Dermis blood vessel endothelial cell (primary cell): ENCODE results near the gene RMND1. TPM values are rescaled to one million over a fixed set of nuclear protein-coding genes. Genes with fewer than 3 reads are reported as not detected.
"Not testable (repeated sequence)": the region's sequence is repeated elsewhere in the genome, so short reads cannot be mapped to it uniquely, and the experiment has no call there.

Source experiments
- DNase-seq: peaks from one replicate; pipeline ENCODE4 v3.0.0; 2010
- total RNA-seq: library from RNA; depleted of rRNA; stranded (reverse); fragments of >200 nt; gene quantifications from 2 replicates; pipeline ENCODE4 v1.2.3, GENCODE V29; 2014

RMND1 gene
- total RNA-seq, 1 donor from 2014 or later: 32.2 TPM

- peak; percentile 51 for DNase-seq
These were observed 963 bp upstream of the RMND1 start for GRCh38 chr6:151452750-151453427.

- no peak for DNase-seq
These were observed 443 bp downstream of the RMND1 start for GRCh38 chr6:151451417-151451949.

- not testable (repeated sequence) for DNase-seq
These were observed 998 bp downstream of the RMND1 start for GRCh38 chr6:151450928-151451327.

GRCh38 chr6:151448623-151449022, 3.3 kb downstream of the RMND1 start:
- DNase-seq: no peak

GRCh38 chr6:151447237-151447636, 4.7 kb downstream of the RMND1 start:
- no peak for DNase-seq

- peak; percentile 66 for DNase-seq
These were observed 6.4 kb downstream of the RMND1 start for GRCh38 chr6:151445482-151445881.

- DNase-seq: no peak
These were observed 7.9 kb downstream of the RMND1 start for GRCh38 chr6:151443911-151444621.

- no peak for DNase-seq
These were observed 8.5 kb downstream of the RMND1 start for GRCh38 chr6:151443454-151443853.

GRCh38 chr6:151442371-151442770, 9.6 kb downstream of the RMND1 start:
- no peak for DNase-seq

GRCh38 chr6:151441390-151442166, 10.3 kb downstream of the RMND1 start:
- no peak for DNase-seq

GRCh38 chr6:151440930-151441329, 11.0 kb downstream of the RMND1 start:
- DNase-seq: peak; percentile 52

- no peak for DNase-seq
These were observed 11.4 kb downstream of the RMND1 start for GRCh38 chr6:151440498-151440897.

- no peak for DNase-seq
These were observed 14.5 kb downstream of the RMND1 start for GRCh38 chr6:151437401-151437800.

GRCh38 chr6:151436802-151437201, 15.1 kb downstream of the RMND1 start:
- peak; percentile 31 for DNase-seq

GRCh38 chr6:151436300-151436699, 15.6 kb downstream of the RMND1 start:
- DNase-seq: no peak

- no peak for DNase-seq
These were observed 17.6 kb downstream of the RMND1 start for GRCh38 chr6:151434369-151434768.

GRCh38 chr6:151432651-151433050, 19.3 kb downstream of the RMND1 start:
- DNase-seq: no peak

- DNase-seq: no peak
These were observed 20.6 kb downstream of the RMND1 start for GRCh38 chr6:151431337-151431736.

GRCh38 chr6:151430886-151431285, 21.0 kb downstream of the RMND1 start:
- peak; percentile 26 for DNase-seq

- DNase-seq: no peak
These were observed 23.7 kb downstream of the RMND1 start for GRCh38 chr6:151428093-151428735.

- no peak for DNase-seq
These were observed 26.4 kb downstream of the RMND1 start for GRCh38 chr6:151425561-151425960.

- no peak for DNase-seq
These were observed 28.9 kb downstream of the RMND1 start for GRCh38 chr6:151422981-151423380.

GRCh38 chr6:151417477-151417876, 34.4 kb downstream of the RMND1 start:
- DNase-seq: no peak
